ENCODE results near the gene TNFAIP2. TPM values are rescaled to one million over a fixed set of nuclear protein-coding genes. Genes with fewer than 3 reads are reported as not detected.

The TNFAIP2 gene
- total and polyA plus RNA-seq, 2 donors (not counting 3 experiments of a cell fraction or from before 2014, with no cell fraction given) = 31.6 to 42.7 TPM

DNA sequence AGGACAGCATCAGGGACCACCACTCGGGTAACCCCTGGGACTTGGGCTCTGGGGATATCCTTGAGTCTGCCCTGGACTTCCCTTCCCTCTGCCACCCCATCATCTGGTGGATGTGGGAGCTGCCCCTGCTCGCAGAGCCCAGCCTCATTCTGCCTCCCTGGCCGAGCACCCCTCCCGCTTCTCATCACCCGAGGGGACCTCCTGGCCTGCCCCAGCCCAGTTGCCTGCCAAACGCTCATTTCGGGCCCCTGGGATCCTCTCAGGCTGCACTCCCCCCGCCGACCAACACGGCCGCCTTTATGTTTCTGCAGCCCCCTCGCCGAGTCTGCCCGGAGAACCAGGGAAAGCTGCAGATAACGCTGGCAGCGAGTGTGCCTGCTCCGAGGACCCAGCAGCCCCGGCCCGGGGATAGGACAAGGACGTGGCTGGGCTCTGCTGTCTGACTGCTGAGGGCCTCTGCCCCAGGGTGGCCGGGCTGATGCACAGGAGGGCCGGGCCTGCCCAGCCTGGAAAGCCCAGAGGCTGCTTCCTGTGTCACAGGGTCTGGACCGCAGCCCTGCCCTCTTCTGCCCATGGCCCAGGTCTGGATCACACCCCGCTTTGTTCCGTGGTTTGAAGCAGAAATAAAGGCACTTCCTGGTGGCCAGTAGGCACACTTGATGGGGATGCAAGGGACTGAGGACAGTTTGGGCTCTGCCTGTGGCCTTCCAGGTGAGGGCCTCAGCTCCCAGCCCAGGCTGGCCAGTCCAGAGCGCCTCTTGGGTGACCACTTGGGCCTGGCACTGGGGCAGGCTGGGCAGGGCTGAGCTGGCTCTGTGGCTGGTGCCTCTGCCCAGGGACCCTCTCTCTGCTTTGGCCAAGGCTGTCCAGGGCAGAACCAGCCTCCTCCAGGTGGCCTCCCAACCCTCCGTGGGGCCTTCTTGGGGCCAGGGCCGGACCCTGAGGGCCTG, 33.6 kb upstream of the TNFAIP2 start:
- no peaks in the 10 kb centered on the region for H3K9me1 ChIP-seq (replicated peaks; ENCODE audit: control insufficient read depth, extremely low read depth, insufficient read depth, low read length)
- no peaks in the 10 kb centered on the region for H3K36me3 ChIP-seq (ENCODE audit: control insufficient read depth in 2 of 2, extremely low read depth in 1 of 2, insufficient read depth in 2 of 2, low read length in 2 of 2)
- no peak overlapping the region for H2AFZ ChIP-seq (ENCODE audit: low read depth, low read length)
- TF ChIP-seq JUN (IDR thresholded peaks at IDR 0.05; ENCODE audit: borderline replicate concordance, insufficient read depth, insufficient read length, low read depth) (no peak), MYC (IDR thresholded peaks at IDR 0.05; ENCODE audit: low read depth, low read length) (no peak), FOS (IDR thresholded peaks at IDR 0.05; ENCODE audit: borderline replicate concordance, insufficient read depth, low read length) (no peak), POLR2AphosphoS5 (IDR thresholded peaks at IDR 0.05; ENCODE audit: insufficient read depth, low read depth, low read length) (no peak), POLR2A (IDR thresholded peaks at IDR 0.05; ENCODE audit: low read depth, low read length) (no peak), EZH2 (IDR thresholded peaks at IDR 0.05; ENCODE audit: borderline replicate concordance, low read depth, low read length, severe bottlenecking) (no peak), GATA2 (IDR thresholded peaks at IDR 0.05; ENCODE audit: insufficient read depth, insufficient read length, low read depth, low read length) (no peak)
- TF ChIP-seq, protein P1, sequence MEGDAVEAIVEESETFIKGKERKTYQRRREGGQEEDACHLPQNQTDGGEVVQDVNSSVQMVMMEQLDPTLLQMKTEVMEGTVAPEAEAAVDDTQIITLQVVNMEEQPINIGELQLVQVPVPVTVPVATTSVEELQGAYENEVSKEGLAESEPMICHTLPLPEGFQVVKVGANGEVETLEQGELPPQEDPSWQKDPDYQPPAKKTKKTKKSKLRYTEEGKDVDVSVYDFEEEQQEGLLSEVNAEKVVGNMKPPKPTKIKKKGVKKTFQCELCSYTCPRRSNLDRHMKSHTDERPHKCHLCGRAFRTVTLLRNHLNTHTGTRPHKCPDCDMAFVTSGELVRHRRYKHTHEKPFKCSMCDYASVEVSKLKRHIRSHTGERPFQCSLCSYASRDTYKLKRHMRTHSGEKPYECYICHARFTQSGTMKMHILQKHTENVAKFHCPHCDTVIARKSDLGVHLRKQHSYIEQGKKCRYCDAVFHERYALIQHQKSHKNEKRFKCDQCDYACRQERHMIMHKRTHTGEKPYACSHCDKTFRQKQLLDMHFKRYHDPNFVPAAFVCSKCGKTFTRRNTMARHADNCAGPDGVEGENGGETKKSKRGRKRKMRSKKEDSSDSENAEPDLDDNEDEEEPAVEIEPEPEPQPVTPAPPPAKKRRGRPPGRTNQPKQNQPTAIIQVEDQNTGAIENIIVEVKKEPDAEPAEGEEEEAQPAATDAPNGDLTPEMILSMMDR (IDR thresholded peaks at IDR 0.05; ENCODE audit: extremely low read depth in 1 of 2, insufficient read depth in 1 of 2, low read depth in 1 of 2, low read length in 2 of 2) = no peak
- TF ChIP-seq, protein P2, sequence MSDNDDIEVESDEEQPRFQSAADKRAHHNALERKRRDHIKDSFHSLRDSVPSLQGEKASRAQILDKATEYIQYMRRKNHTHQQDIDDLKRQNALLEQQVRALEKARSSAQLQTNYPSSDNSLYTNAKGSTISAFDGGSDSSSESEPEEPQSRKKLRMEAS (IDR thresholded peaks at IDR 0.05; ENCODE audit: insufficient read depth, insufficient read length) = no peak
- dilution Hi-C loops (cut with MboI; ENCODE audit: extremely low pct_ligation_motif_present, low sequenced_read_pairs) = no loop called here
- H3K4me3 ChIP-seq (replicated peaks in 1 of 3; ENCODE audit: insufficient read depth in 1 of 3, low read depth in 1 of 3, low read length in 3 of 3) = no peak overlapping the region
- no peak overlapping the region for H3K27ac ChIP-seq (ENCODE audit: insufficient read depth, low read depth, low read length)
- H3K27me3 ChIP-seq (ENCODE audit: control insufficient read depth in 2 of 2, insufficient read depth in 2 of 2, low read length in 2 of 2) = peaks cover 0 to 3% of the 10 kb centered on the region in 2 experiments
- intact Hi-C loops (cut with micrococcal nuclease) = no loop called here
- CTCF ChIA-PET = interaction anchor here (1.4 kb wide), 1 partner anchor 16 kb away, joined by 8 read pairs; no protein-coding TSS in a partner anchor
- no peaks in the 10 kb centered on the region for H3K9me3 ChIP-seq (replicated peaks; ENCODE audit: control insufficient read depth, insufficient read depth, low read length)
- H3K9ac ChIP-seq (replicated peaks; ENCODE audit: extremely low read depth, insufficient read depth, low read length) = no peak overlapping the region
- H3K79me2 ChIP-seq (ENCODE audit: control insufficient read depth, insufficient read depth, low read length) = no peaks in the 10 kb centered on the region
- POLR2A ChIA-PET = no interaction called here
- no peak for DNase-seq (ENCODE audit: low read depth, low spot score)
- BruUV-seq (replicated peaks) = no TSS peak
- peaks cover 4% of the 10 kb centered on the region for H3K4me1 ChIP-seq (ENCODE audit: control insufficient read depth, extremely low read depth, insufficient read depth, low read length)
- no peak for FAIRE-seq
- no peak overlapping the region for H3K4me2 ChIP-seq (ENCODE audit: insufficient read depth, low read length)
- no peaks in the 10 kb centered on the region for H4K20me1 ChIP-seq (replicated peaks; ENCODE audit: control insufficient read depth, extremely low read depth, insufficient read depth, low read length)
